MM.1S (cell line): ENCODE results near the gene EIF4EBP2.

Experiments used
- CTCF ChIP-seq: fragments of 300-600 bp; sonication (generic); IDR thresholded peaks from 2 replicates; pipeline ENCODE4 v1.5.1; 2016; ENCODE audit warnings: antibody characterized with exemption, low read length, mixed read lengths
- EZH2 ChIP-seq: fragments of 300-600 bp; sonication (generic); optimal IDR thresholded peaks from 2 replicates; pipeline ENCODE3; 2017; ENCODE audit warnings: low read depth, mild to moderate bottlenecking, antibody characterized with exemption, low read length, mixed read lengths
- EZH2phosphoT487 ChIP-seq: fragments of 300-600 bp; sonication (generic); IDR thresholded peaks from 2 replicates; pipeline ENCODE4 v1.6.1; 2018; ENCODE audit warnings: antibody characterized with exemption, low read length

DNA sequence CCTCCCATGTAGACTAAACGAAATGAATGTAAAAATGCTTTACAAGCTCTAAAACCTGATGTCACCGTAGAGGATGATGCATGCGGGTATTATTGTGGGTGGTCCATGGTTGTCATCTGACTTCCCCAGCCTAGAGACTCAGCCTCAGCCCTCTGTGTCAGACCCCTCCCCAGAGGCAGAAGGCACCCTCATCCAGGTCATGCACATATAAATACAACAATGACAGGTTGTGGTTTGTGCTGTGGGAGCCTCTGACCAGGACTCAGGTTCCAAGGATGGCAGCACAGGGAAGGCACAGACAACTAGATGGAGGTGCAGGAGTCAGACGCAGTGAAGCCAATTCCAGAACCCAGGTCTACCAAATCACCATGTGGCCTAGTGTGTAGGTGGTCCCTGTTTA, 40.8 kb downstream of the EIF4EBP2 start:
- TF ChIP-seq CTCF (no peak), EZH2 (no peak), EZH2phosphoT487 (no peak)
